H1 (cell line): ENCODE results near the gene FMNL2. TPM values are rescaled to one million over a fixed set of nuclear protein-coding genes. Genes with fewer than 3 reads are reported as not detected.

Experiments
- CTCF ChIA-PET: fragments of 300-600 bp; sonication (Branson Sonifier 250); formaldehyde crosslinking; loops from one replicate; lab custom pipeline; 2021; ENCODE audit not compliant: partially characterized antibody; lab: Charles Lee
- POLR2A ChIA-PET: fragments of 300-600 bp; sonication (Branson Sonifier 250); formaldehyde crosslinking; loops from one replicate; lab custom pipeline; 2021; ENCODE audit warnings: inconsistent platforms; ENCODE audit not compliant: partially characterized antibody; lab: Charles Lee
- DNase-seq, 2 experiments: peaks; one replicate each; pipeline versions ENCODE4 v3.0.0 to v3.0.0-alpha.2; 2010 to 2022; ENCODE audit warnings: low spot score in 2 of 2, low read depth in 1 of 2, mixed read lengths in 1 of 2
- FAIRE-seq: peaks from 2 replicates; lab custom pipeline; 2011; peaks lifted over from hg19 to GRCh38; lab: Jason Lieb, UNC
- H2AFZ ChIP-seq: 2 replicates; pipeline ENCODE4 v1.8.1; 2012; ENCODE audit warnings: low read length, inconsistent platforms
- H2AK5ac ChIP-seq: 2 replicates; pipeline ENCODE4 v1.6.1; 2013; ENCODE audit warnings: low read depth, low read length
- H2BK120ac ChIP-seq: replicated peaks from 2 replicates; pipeline ENCODE3; 2013; ENCODE audit warnings: low read depth, low read length, inconsistent platforms
- H2BK12ac ChIP-seq: 2 replicates; pipeline ENCODE4 v1.6.1; 2013; ENCODE audit warnings: low read depth, low read length
- H2BK15ac ChIP-seq: 2 replicates; pipeline ENCODE4 v1.6.1; 2013; ENCODE audit warnings: low read length
- H2BK20ac ChIP-seq: 2 replicates; pipeline ENCODE4 v1.6.1; 2013; ENCODE audit warnings: low read length
- H2BK5ac ChIP-seq: 2 replicates; pipeline ENCODE4 v1.6.1; 2013; ENCODE audit warnings: low read depth, low read length
- H3K14ac ChIP-seq: 2 replicates; pipeline ENCODE4 v1.6.1; 2013; ENCODE audit warnings: inconsistent platforms; ENCODE audit not compliant: insufficient read length
- H3K18ac ChIP-seq: 2 replicates; pipeline ENCODE4 v1.6.1; 2013; ENCODE audit warnings: low read length; ENCODE audit errors: extremely low read depth
- H3K23ac ChIP-seq: 2 replicates; pipeline ENCODE4 v1.6.1; 2013; ENCODE audit warnings: inconsistent platforms; ENCODE audit not compliant: insufficient read length
- H3K23me2 ChIP-seq: 2 replicates; pipeline ENCODE4 v1.6.1; 2013; ENCODE audit warnings: low read depth, low read length
- H3K27ac ChIP-seq: 2 replicates; pipeline ENCODE4 v1.6.1; 2011; ENCODE audit warnings: low read depth, low read length, inconsistent platforms
- H3K27me3 ChIP-seq, 4 experiments: replicated peaks in 1 of 4; 1 replicate in 1 of 4; 2 replicates in 3 of 4; pipeline versions ENCODE4 v1.6.1 to v1.8.1; 2011 to 2013; ENCODE audit warnings: low read length in 3 of 4, mild to moderate bottlenecking in 3 of 4, inconsistent platforms in 2 of 4, mixed read lengths in 2 of 4, moderate library complexity in 1 of 4; ENCODE audit not compliant: control insufficient read depth in 3 of 4, insufficient read depth in 3 of 4; ENCODE audit errors: extremely low read depth in 1 of 4
- H3K36me3 ChIP-seq, 4 experiments: 2 replicates each; pipeline versions ENCODE4 v1.6.1 to v1.8.1; 2011 to 2013; ENCODE audit warnings: mild to moderate bottlenecking in 4 of 4, low read length in 3 of 4, moderate library complexity in 2 of 4, control low read depth in 1 of 4, inconsistent platforms in 1 of 4; ENCODE audit not compliant: insufficient read depth in 4 of 4, control insufficient read depth in 2 of 4
- H3K4ac ChIP-seq: replicated peaks from 2 replicates; pipeline ENCODE3; 2013; ENCODE audit warnings: low read length, low read depth, mixed read lengths, inconsistent platforms; ENCODE audit not compliant: insufficient read length
- H3K4me1 ChIP-seq, 4 experiments: replicated peaks in 1 of 4; 1 replicate in 1 of 4; 2 replicates in 3 of 4; pipeline versions ENCODE4 v1.6.1 to v1.8.1; 2011 to 2013; ENCODE audit warnings: low read length in 3 of 4, inconsistent platforms in 2 of 4, mixed read lengths in 1 of 4; ENCODE audit not compliant: insufficient read depth in 4 of 4, control insufficient read depth in 3 of 4
- H3K4me2 ChIP-seq, 2 experiments: 2 replicates each; pipeline versions ENCODE4 v1.6.1 to v1.8.1; 2011 to 2013; ENCODE audit warnings: low read depth in 2 of 2, low read length in 2 of 2, control low read depth in 1 of 2, inconsistent platforms in 1 of 2, mild to moderate bottlenecking in 1 of 2; ENCODE audit not compliant: insufficient read depth in 1 of 2
- H3K4me3 ChIP-seq, 4 experiments: fragments of 200-600, 300-600 bp in 1 of 4; sonication (generic), shearing (Covaris generic), sonication (Bioruptor Twin) in 1 of 4; 2 replicates each; pipeline versions ENCODE4 v1.5.1 to v1.8.1; 2011 to 2016; ENCODE audit warnings: low read length in 4 of 4, low read depth in 3 of 4, control low read depth in 2 of 4, inconsistent platforms in 2 of 4, mild to moderate bottlenecking in 2 of 4, mixed read lengths in 1 of 4, moderate library complexity in 1 of 4; ENCODE audit not compliant: insufficient read depth in 2 of 4; ENCODE audit errors: extremely low read depth in 1 of 4
- H3K56ac ChIP-seq: replicated peaks from 2 replicates; pipeline ENCODE3; 2013; ENCODE audit warnings: low read depth, mild to moderate bottlenecking, mixed read lengths, low read length, inconsistent platforms; ENCODE audit not compliant: insufficient read length
- H3K79me1 ChIP-seq: 2 replicates; pipeline ENCODE4 v1.6.1; 2013; ENCODE audit warnings: low read depth, low read length, control low read depth
- H3K79me2 ChIP-seq, 2 experiments: 2 replicates each; pipeline versions ENCODE4 v1.6.1 to v1.8.1; 2012 to 2013; ENCODE audit warnings: low read length in 2 of 2, mild to moderate bottlenecking in 2 of 2, inconsistent platforms in 1 of 2; ENCODE audit not compliant: insufficient read depth in 2 of 2, control insufficient read depth in 1 of 2
- H3K9ac ChIP-seq, 4 experiments: replicated peaks in 1 of 4; 1 replicate in 1 of 4; 2 replicates in 3 of 4; pipeline versions ENCODE4 v1.6.1 to v1.8.1; 2011 to 2013; ENCODE audit warnings: low read depth in 3 of 4, low read length in 3 of 4, control low read depth in 2 of 4, mild to moderate bottlenecking in 2 of 4, moderate library complexity in 2 of 4, inconsistent platforms in 1 of 4; ENCODE audit errors: extremely low read depth in 1 of 4
- H3K9me3 ChIP-seq, 2 experiments: 2 replicates each; pipeline versions ENCODE4 v1.6.1 to v1.8.1; 2012 to 2013; ENCODE audit warnings: mild to moderate bottlenecking in 2 of 2, moderate library complexity in 2 of 2, control low read depth in 1 of 2, inconsistent platforms in 1 of 2, low read depth in 1 of 2, low read length in 1 of 2, mixed read lengths in 1 of 2; ENCODE audit not compliant: insufficient read depth in 2 of 2
- H4K20me1 ChIP-seq, 2 experiments: replicated peaks in 1 of 2; 2 replicates each; pipeline versions ENCODE3 to v1.8.1; 2011 to 2013; ENCODE audit warnings: inconsistent platforms in 2 of 2, low read length in 2 of 2, mild to moderate bottlenecking in 1 of 2; ENCODE audit not compliant: insufficient read depth in 2 of 2, control insufficient read depth in 1 of 2
- H4K5ac ChIP-seq: 2 replicates; pipeline ENCODE4 v1.6.1; 2013; ENCODE audit warnings: low read length, low read depth, mixed read lengths, inconsistent platforms; ENCODE audit not compliant: insufficient read length
- H4K8ac ChIP-seq: 2 replicates; pipeline ENCODE4 v1.8.0; 2013; ENCODE audit warnings: mild to moderate bottlenecking, moderate library complexity, low read length, inconsistent platforms; ENCODE audit not compliant: insufficient read depth; ENCODE audit errors: extremely low read depth
- H4K91ac ChIP-seq: replicated peaks from 2 replicates; pipeline ENCODE3; 2013; ENCODE audit warnings: low read length, mixed read lengths, inconsistent platforms; ENCODE audit not compliant: insufficient read length
- BCL11A ChIP-seq, 2 experiments: IDR thresholded peaks; one replicate each; pipeline ENCODE4 v1.6.1; 2011; ENCODE audit warnings: low read depth in 2 of 2, low read length in 2 of 2, mild to moderate bottlenecking in 2 of 2
- CBX8 ChIP-seq: fragments of 300-800, 300-1000 bp; sonication (generic); IDR thresholded peaks from 2 replicates; pipeline ENCODE4 v1.7.1; 2016; ENCODE audit warnings: low read depth, low read length, borderline replicate concordance
- MAX ChIP-seq: IDR thresholded peaks from 2 replicates; pipeline ENCODE4 v1.6.1; 2012; ENCODE audit warnings: inconsistent platforms
- RBBP5 ChIP-seq: IDR thresholded peaks from 2 replicates; pipeline ENCODE4 v1.7.1; 2012; ENCODE audit warnings: low read depth, mild to moderate bottlenecking, inconsistent platforms, low read length, moderate library complexity, borderline replicate concordance
- SIX5 ChIP-seq: IDR thresholded peaks from 2 replicates; pipeline ENCODE4 v1.6.1; 2011; ENCODE audit warnings: mild to moderate bottlenecking, low read depth, low read length
- SUZ12 ChIP-seq: fragments of 200-600 bp; sonication (generic); IDR thresholded peaks from 2 replicates; pipeline ENCODE4 v1.6.1; 2012; ENCODE audit warnings: mild to moderate bottlenecking, inconsistent platforms, low read length, moderate library complexity, mixed read lengths
- TAF1 ChIP-seq: IDR thresholded peaks from 2 replicates; pipeline ENCODE4 v1.6.1; 2011; ENCODE audit warnings: mild to moderate bottlenecking, low read depth, low read length
- YY1 ChIP-seq: IDR thresholded peaks from 2 replicates; pipeline ENCODE4 v1.6.1; 2011; ENCODE audit warnings: low read depth, mild to moderate bottlenecking, low read length
- ZNF274 ChIP-seq: IDR thresholded peaks from 2 replicates; pipeline ENCODE4 v1.7.0; 2012; ENCODE audit warnings: low read length, borderline replicate concordance; ENCODE audit errors: extremely low read depth
- WGBS, 2 experiments: shearing (Covaris generic) in 1 of 2; methylation state at CpG; one replicate each; pipeline versions ENCODE4 v1.1.6 to v1.1.7; 2013 to 2015; ENCODE audit warnings: low lambda C conversion rate in 2 of 2, mixed read lengths in 2 of 2, inconsistent platforms in 1 of 2, low coverage in 1 of 2, missing lambda C conversion rate in 1 of 2; ENCODE audit not compliant: insufficient replicate concordance in 2 of 2, insufficient coverage in 1 of 2, insufficient read length in 1 of 2; ENCODE audit errors: extremely low coverage in 1 of 2, missing lambda C conversion rate in 1 of 2; 5-methylcytosine and 5-hydroxymethylcytosine counted together
- polyA plus RNA-seq, 7 experiments: library from polyadenylated mRNA; depleted of rRNA in 3 of 7; stranded (reverse) in 5 of 7; unstranded in 2 of 7; fragments of >200 nt in 5 of 7; fragments of 200-250 nt in 2 of 7; gene quantifications; 1 replicate in 5 of 7; 2 replicates in 1 of 7; 4 replicates in 1 of 7; pipeline versions ENCODE4 v1.2.1 to v1.2.3, GENCODE V29; 2011 to 2013; ENCODE audit warnings: missing spikeins in 2 of 7, mixed read lengths in 2 of 7
- total RNA-seq: library from RNA; stranded (reverse); fragmentation: NEBNext Ultra II Directional; extraction: Animal tissue kit (Norgen Biotek cat#: 25700); gene quantifications from 2 replicates; pipeline ENCODE4 v1.2.1, GENCODE V29; 2021

Gene FMNL2
- total and polyA plus RNA-seq, 2 of the 8 experiments (the other 6 are each of a cell fraction or from before 2014, with no cell fraction given) = 15.5 to 45.1 TPM

GRCh38 chr2:152447897-152448296 is 112.9 kb downstream of the FMNL2 start:
- Histone ChIP-seq H3K4me3 (no peak overlapping the region), H3K4me2 (no peak overlapping the region), H3K9ac (no peak overlapping the region), H3K27me3 (no peaks in the 10 kb centered on the region), H3K9me3 (no peaks in the 10 kb centered on the region), H3K23me2 (no peaks in the 10 kb centered on the region), H4K8ac (no peak overlapping the region), H4K20me1 (peaks cover 1 to 5% of the 10 kb centered on the region in 2 experiments), H3K56ac (no peak overlapping the region), H2BK15ac (no peak overlapping the region), H4K5ac (no peak overlapping the region), H3K36me3 (no peaks in the 10 kb centered on the region), H2BK120ac (no peak overlapping the region), H2BK5ac (no peak overlapping the region), H2AK5ac (no peak overlapping the region), H3K79me1 (peaks cover 12% of the 10 kb centered on the region), H3K4me1 (peaks cover 5 to 24% (median 16%) of the 10 kb centered on the region in 4 experiments; a peak in 4 of 7 replicates), H3K18ac (no peak overlapping the region), H3K27ac (no peak overlapping the region), H3K14ac (no peak overlapping the region), H3K4ac (no peak overlapping the region), H2BK20ac (no peak overlapping the region), H3K23ac (no peak overlapping the region), H4K91ac (no peak overlapping the region), H3K79me2 (peaks cover 5 to 90% of the 10 kb centered on the region in 2 experiments; a peak in 3 of 4 replicates), H2AFZ (no peak overlapping the region), H2BK12ac (no peak overlapping the region)
- CTCF ChIA-PET = interaction anchor here (1.0 to 1.4 kb wide), 3 partner anchors 43 to 410 kb away, joined by 3 to 4 read pairs (median 3); partner anchors contain the start of gene STAM2
- WGBS, 2 experiments = 90% methylated on average over 1 of the region's 1 CpG; no CpG with 5 or more reads in 1 of the 2 experiments
- POLR2A ChIA-PET = no interaction called here
- TF ChIP-seq SIX5 (no peak), YY1 (no peak), ZNF274 (no peak), TAF1 (no peak), BCL11A (IDR thresholded peaks at IDR 0.05; ENCODE audit: low read depth in 2 of 2, low read length in 2 of 2) (no peak), CBX8 (no peak), MAX (no peak), SUZ12 (no peak), RBBP5 (no peak)
- FAIRE-seq (no peak), DNase-seq (no peak)
